Activated naive CD4-positive, alpha-beta T cell treated with anti-CD3 and anti-CD28 coated beads, Interleukin-2, amount 50 U/mL, for 72 hours (primary cell): Measurements from ENCODE around the gene OSBP2. TPM values are rescaled to one million over a fixed set of nuclear protein-coding genes. Genes with fewer than 3 reads are reported as not detected.

Experiments
- ATAC-seq, 2 donors: fragments of 150-1000 bp; cut with Tn5 transposase; 2 replicates each; pipeline ENCODE4 v1.10.0; 2021; ENCODE audit warnings: mild to moderate bottlenecking in 2 of 2, moderate library complexity in 2 of 2
- DNase-seq, 2 donors: peaks; one replicate each; pipeline ENCODE4 v3.0.0; 2021 to 2022; ENCODE audit warnings: low spot score in 2 of 2
- H3K27ac Mint-ChIP-seq, 2 donors: one replicate each; pipeline ENCODE4 v1.8.0; 2022; ENCODE audit warnings: mild to moderate bottlenecking in 2 of 2, mixed read lengths in 2 of 2
- H3K36me3 Mint-ChIP-seq, 2 donors: one replicate each; pipeline ENCODE4 v1.8.0; 2022; ENCODE audit warnings: mixed read lengths in 2 of 2
- H3K9me3 Mint-ChIP-seq, 2 donors: one replicate each; pipeline ENCODE4 v1.8.0; 2022; ENCODE audit warnings: mixed read lengths in 2 of 2
- total RNA-seq, 2 donors: library from RNA; stranded (reverse); gene quantifications; one replicate each; pipeline ENCODE4 v1.2.3, GENCODE V29; 2022

Gene OSBP2
- total RNA-seq, 2 donors from 2014 or later, result 1.7 to 6.1 TPM

- DNase-seq (no peak), ATAC-seq (peak in 1 of 2 donors; percentile 24)
- Mint-ChIP-seq H3K27ac (peak overlapping the region; percentile 60 to 65), H3K9me3 (no peaks in the 10 kb centered on the region), H3K36me3 (no peaks in the 10 kb centered on the region)
Observed at GRCh38 chr22:30893434-30894370, 199.0 kb downstream of the OSBP2 start.

GRCh38 chr22:30894371-30894740, 199.7 kb downstream of the OSBP2 start:
- Mint-ChIP-seq H3K9me3 (no peaks in the 10 kb centered on the region), H3K27ac (peak overlapping the region; percentile 60 to 65), H3K36me3 (no peaks in the 10 kb centered on the region)
- ATAC-seq (no peak), DNase-seq (no peak)

GRCh38 chr22:30902496-30903357, 208.1 kb downstream of the OSBP2 start:
- H3K36me3 Mint-ChIP-seq, result peaks cover 5 to 25% of the 10 kb centered on the region in 2 donors
- DNase-seq (no peak), ATAC-seq (no peak)
- H3K27ac Mint-ChIP-seq, result no peak overlapping the region
- H3K9me3 Mint-ChIP-seq, result no peaks in the 10 kb centered on the region

GRCh38 chr22:30903876-30904460, 209.3 kb downstream of the OSBP2 start:
- ATAC-seq (no peak), DNase-seq (no peak)
- Mint-ChIP-seq H3K36me3 (peaks cover 5 to 25% of the 10 kb centered on the region in 2 donors), H3K9me3 (no peaks in the 10 kb centered on the region), H3K27ac (no peak overlapping the region)

- no peak for DNase-seq
- H3K27ac Mint-ChIP-seq, result no peak overlapping the region
- no peaks in the 10 kb centered on the region for H3K9me3 Mint-ChIP-seq
- ATAC-seq, result no peak
- peaks cover 5 to 15% of the 10 kb centered on the region in 2 donors for H3K36me3 Mint-ChIP-seq
Observed at GRCh38 chr22:30905696-30906341, 211.1 kb downstream of the OSBP2 start.

GRCh38 chr22:30906411-30906810, 211.7 kb downstream of the OSBP2 start:
- H3K27ac Mint-ChIP-seq, result no peak overlapping the region
- ATAC-seq, result no peak
- H3K9me3 Mint-ChIP-seq, result no peaks in the 10 kb centered on the region
- H3K36me3 Mint-ChIP-seq, result peaks cover 5 to 10% of the 10 kb centered on the region in 2 donors
- no peak for DNase-seq

GRCh38 chr22:30906946-30907345, 212.3 kb downstream of the OSBP2 start:
- Mint-ChIP-seq H3K27ac (no peak overlapping the region), H3K36me3 (peaks cover 5% of the 10 kb centered on the region in 2 donors), H3K9me3 (no peaks in the 10 kb centered on the region)
- ATAC-seq (no peak), DNase-seq (no peak)

GRCh38 chr22:30908051-30908461, 213.4 kb downstream of the OSBP2 start:
- H3K27ac Mint-ChIP-seq, result peak overlapping the region in 1 of 2 donors; percentile 67
- no peak for ATAC-seq

GRCh38 chr22:30909306-30909705, 214.6 kb downstream of the OSBP2 start:
- no peaks in the 10 kb centered on the region for H3K36me3 Mint-ChIP-seq
- ATAC-seq, result no peak
- H3K9me3 Mint-ChIP-seq, result no peaks in the 10 kb centered on the region
- peak overlapping the region in 1 of 2 donors; percentile 15 for H3K27ac Mint-ChIP-seq
- no peak for DNase-seq

More at GRCh38 chr22:30908051-30908461, 213.4 kb downstream of the OSBP2 start:
- no peak for DNase-seq
- Mint-ChIP-seq H3K36me3 (no peaks in the 10 kb centered on the region), H3K9me3 (no peaks in the 10 kb centered on the region)

- DNase-seq (no peak), ATAC-seq (no peak)
- H3K9me3 Mint-ChIP-seq, result no peaks in the 10 kb centered on the region
- no peaks in the 10 kb centered on the region for H3K36me3 Mint-ChIP-seq
- no peak overlapping the region for H3K27ac Mint-ChIP-seq
Observed at GRCh38 chr22:30910358-30910757, 215.7 kb downstream of the OSBP2 start.

- ATAC-seq (no peak), DNase-seq (no peak)
- Mint-ChIP-seq H3K9me3 (no peaks in the 10 kb centered on the region), H3K36me3 (peaks cover 5 to 7% of the 10 kb centered on the region in 2 donors), H3K27ac (no peak overlapping the region)
Observed at GRCh38 chr22:30918761-30919160, 224.1 kb downstream of the OSBP2 start.

- Mint-ChIP-seq H3K9me3 (no peaks in the 10 kb centered on the region), H3K36me3 (peaks cover 5 to 7% of the 10 kb centered on the region in 2 donors), H3K27ac (no peak overlapping the region)
- ATAC-seq (no peak), DNase-seq (no peak)
Observed at GRCh38 chr22:30919973-30920372, 225.3 kb downstream of the OSBP2 start.

- Mint-ChIP-seq H3K9me3 (no peaks in the 10 kb centered on the region), H3K27ac (no peak overlapping the region), H3K36me3 (peaks cover 5 to 7% of the 10 kb centered on the region in 2 donors)
- peak; percentile 81 to 83 for ATAC-seq
- DNase-seq, result peak; percentile 75 to 88
Observed at GRCh38 chr22:30920407-30920806, 225.7 kb downstream of the OSBP2 start.

- no peaks in the 10 kb centered on the region for H3K9me3 Mint-ChIP-seq
- peak in 1 of 2 donors; percentile 36 for ATAC-seq
Observed at GRCh38 chr22:30921108-30921507, 226.4 kb downstream of the OSBP2 start.

GRCh38 chr22:30922151-30922611, 227.5 kb downstream of the OSBP2 start:
- DNase-seq, result peak; percentile 68 to 79
- peak; percentile 62 to 68 for ATAC-seq
- Mint-ChIP-seq H3K36me3 (peaks cover 7 to 9% of the 10 kb centered on the region in 2 donors), H3K9me3 (no peaks in the 10 kb centered on the region), H3K27ac (peak overlapping the region; percentile 44 to 76)

More at GRCh38 chr22:30921108-30921507, 226.4 kb downstream of the OSBP2 start:
- H3K36me3 Mint-ChIP-seq, result peaks cover 5 to 7% of the 10 kb centered on the region in 2 donors
- peak overlapping the region in 1 of 2 donors; percentile 76 for H3K27ac Mint-ChIP-seq
- DNase-seq, result no peak
